GM18519 (cell line): ENCODE results near the gene IL1RAPL1.

ENCODE experiments used
- ATAC-seq: cut with Tn5 transposase; IDR thresholded peaks from one replicate; pipeline ENCODE4 v1.9.1; 2021; ENCODE audit warnings: mild to moderate bottlenecking, moderate library complexity; ENCODE audit not compliant: unreplicated experiment, low FRiP score

The IL1RAPL1 gene

DNA sequence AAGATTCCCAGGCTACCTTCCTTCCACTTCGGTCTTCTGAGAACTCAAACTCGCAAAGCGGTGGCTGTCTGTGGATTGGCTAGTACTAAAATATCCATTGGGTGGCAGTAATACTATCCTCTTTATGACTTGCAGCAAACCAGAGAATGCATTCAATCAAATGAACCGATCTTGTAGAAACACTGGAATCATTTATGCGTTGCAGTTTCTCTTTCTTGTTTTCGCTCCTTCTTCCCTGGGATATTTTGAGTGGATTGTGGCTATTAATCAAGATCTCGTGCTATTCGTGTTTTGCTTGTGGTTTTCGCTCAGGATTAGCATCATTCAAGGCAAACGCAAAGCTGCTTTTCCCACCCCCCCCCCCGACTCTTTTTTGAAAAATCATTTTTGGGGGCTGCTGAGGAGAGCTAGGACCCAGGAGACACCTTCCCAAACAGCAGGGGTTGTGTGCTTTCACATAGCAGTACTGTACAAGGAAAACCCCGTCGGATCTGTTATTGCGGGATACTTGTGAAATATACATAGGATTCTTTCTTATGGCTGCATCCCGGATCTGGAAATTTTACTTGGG, at the start of gene IL1RAPL1:
TSS of gene IL1RAPL1 (plus strand) at position 466 of the 571 bp plus-strand sequence.
- no peak for ATAC-seq

DNA sequence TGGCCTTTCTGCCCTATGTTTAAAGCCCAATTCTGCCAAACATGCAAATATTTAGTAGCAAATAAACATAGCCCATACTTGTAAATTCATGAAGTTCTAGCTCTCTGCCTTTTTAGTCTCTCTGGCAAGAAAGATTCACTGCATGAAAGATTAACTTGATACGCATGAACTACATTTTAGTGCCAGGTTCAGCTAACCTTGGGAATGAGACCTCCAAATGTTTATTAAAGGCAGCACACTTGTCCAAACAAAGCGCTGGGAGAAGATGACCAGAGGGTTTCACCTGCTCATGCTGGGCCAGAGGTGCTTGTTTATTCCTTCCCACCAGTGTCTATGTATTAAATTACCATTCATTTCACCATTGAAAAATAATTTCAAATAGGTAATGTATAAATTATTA, 44.5 kb upstream of the IL1RAPL1 start:
- no peak for ATAC-seq

DNA sequence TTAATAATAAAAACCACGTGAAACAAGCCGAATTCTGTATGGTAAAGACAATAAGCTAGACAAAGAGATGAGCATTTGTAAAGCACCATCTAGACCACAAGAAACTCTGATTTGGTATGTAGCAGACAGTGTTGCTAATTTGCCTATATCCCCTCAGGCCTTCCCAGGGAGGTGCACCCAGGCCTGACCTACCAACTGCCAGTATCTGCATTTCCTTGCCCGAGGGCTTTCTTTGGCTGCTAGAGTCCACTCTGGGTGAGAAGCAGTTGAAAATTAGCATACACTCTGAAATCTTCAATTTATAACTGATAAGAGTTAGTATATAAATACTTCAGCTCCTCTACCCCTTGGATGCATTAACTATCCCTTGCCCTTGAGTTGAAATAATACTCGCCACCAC, 37.4 kb upstream of the IL1RAPL1 start:
- no peak for ATAC-seq

DNA sequence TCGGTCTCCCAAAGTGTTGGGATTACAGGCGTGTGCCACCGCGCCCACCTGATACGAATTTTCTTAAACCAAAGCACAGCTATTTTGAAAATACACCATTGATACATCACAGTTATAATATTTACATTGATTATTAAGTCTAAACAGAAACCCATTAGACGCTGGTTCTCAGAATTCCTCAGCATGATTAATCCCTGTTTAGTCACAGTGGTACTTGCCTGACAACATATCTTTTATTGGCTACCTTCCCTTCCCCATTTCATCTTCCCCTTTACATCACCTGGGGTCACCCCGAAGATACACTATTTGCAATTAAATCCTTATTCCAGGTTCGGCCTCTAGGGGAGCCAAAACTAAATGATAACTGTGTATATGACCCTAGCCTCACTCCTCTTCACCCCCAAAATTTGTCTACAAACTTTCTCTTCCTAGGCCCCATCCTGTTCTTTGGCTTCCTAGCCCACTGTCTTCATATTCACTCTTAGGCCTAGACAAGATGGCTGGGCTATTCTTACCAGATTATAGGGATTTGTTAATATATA, 36.8 kb upstream of the IL1RAPL1 start:
- ATAC-seq: no peak

DNA sequence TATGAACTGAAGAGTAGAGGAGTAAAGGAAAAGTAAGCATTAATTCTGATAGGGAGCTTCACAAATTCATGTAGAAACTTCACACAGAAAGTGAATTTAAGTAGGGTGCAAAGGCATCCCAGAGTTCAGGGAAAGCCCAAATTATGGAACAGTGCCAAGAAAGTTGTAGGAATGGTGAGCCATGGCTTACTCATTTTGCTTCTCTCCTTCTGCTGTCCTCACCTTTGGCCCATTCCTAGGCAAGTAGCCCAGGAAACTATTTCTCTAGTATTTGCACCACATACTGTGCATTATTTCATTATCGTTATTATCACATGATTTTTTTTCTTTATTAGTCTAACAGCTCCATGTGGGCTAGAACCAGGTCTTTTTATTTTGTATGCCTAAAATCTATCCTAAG, 34.9 kb upstream of the IL1RAPL1 start:
- no peak for ATAC-seq

DNA sequence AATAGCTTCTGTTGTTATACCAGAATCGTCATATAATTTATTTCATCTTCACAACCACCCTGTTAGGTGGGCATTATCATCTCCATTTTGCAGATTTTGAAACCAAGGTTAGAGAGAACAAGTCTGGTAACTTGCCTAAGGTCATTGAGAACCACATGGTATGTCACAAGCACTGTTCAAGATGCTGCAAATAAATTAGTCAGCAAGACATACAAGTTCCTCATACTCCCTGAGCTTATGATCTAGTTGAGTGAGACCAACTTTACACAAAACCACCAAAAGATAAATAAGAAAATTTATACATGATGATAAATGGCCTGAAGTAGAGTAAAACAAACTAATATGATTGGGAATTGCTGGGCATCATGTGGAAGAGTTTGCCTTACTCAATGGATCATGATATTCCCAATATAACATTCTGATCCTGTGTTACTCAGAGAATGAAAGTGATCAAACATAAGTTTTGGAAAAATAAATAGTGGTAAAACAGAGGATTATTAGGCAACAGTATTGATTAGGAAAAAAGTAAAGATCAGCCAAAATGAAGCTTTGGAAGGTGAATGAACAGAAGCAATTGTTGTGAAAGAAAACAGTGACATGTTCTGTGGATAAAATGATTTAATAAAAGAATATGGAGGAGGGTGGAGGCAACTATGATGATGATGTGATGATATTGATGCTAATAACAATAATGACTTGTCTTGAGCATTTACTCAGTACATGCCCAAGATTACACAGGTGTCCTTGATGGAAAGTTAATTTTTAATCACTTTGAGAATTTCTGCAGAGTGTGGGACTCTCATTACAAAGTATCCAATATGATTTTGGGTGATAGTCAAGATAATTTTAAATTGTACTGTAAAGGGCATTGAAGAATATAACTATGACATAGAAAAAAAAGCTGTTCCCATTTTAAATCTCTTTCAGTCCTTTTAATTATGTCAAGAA, 34.1 kb upstream of the IL1RAPL1 start:
- no peak for ATAC-seq

DNA sequence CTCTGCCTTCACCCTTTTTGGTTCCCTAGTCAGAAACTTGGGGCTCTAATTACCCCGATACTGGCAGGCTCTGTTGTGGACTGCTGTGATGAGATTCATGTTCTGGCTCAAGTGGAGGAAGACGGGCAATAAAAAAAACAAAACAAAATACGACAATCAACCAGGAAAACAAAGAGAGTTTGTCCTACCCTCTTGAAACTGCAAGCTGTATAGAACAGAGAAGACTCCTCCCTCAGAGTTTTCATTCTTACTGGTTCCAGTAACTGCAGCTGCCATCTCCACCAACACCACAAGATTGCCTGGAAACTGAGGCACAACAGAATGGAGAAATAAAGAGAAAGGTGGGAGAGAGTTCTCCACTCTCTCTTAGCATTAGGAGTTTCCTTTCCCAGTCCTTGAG, 11.1 kb upstream of the IL1RAPL1 start:
- no peak for ATAC-seq

DNA sequence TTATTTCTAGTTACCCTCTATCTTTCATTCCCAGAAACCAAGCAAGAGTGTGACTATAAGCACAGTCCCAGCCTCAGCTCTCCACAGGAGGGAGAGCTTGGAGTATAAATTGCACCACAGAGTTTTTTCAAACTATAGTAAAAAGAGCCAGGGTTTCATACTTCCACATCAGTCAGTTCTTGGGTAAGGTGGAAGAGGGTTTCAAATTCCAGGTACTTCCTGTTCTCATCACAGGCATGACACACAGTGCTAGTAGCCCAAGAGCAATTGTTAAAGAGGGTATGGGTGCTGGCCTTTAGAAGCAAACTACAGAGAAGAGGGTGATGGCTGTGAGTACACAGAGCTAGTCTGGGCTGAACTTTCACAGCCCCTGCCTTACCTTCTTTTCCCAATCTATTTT, 5.7 kb upstream of the IL1RAPL1 start:
- no peak for ATAC-seq

DNA sequence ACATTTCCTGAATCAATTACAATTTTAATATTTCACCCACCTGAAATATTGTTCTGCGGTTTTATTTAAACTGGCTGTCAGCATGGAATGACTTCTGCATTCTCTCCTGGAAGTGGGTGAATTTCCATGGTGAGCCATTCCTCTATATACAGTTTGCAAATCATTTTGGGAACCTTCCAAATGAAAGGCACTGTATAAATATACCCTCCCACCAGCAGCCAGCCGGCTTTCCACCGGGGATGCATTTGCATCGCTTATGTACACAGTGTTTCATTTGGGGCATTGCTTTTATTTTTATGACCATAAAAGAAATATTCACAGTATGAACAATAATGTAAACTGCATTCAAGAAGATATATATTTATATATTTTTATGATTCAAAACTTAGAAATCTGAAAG, 4.7 kb upstream of the IL1RAPL1 start:
- ATAC-seq: no peak

DNA sequence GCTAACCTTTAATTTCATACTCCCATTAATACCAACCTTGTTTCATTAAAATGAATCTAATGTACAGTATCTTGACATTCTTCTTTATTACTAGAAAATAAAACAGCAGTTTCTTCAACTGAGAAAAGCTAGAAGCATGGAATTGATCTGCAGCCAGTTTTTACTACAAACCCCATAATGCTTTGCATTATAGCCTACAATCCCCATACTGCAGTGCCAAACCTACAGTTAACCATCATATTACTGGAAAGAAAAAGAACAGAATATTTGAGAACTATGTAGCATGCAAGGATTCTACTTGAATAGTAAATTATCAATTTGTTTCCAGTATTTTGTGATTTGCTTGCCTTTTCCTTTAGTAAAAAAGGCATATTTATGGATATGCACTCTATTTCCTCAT, 3.2 kb upstream of the IL1RAPL1 start:
- no peak for ATAC-seq

DNA sequence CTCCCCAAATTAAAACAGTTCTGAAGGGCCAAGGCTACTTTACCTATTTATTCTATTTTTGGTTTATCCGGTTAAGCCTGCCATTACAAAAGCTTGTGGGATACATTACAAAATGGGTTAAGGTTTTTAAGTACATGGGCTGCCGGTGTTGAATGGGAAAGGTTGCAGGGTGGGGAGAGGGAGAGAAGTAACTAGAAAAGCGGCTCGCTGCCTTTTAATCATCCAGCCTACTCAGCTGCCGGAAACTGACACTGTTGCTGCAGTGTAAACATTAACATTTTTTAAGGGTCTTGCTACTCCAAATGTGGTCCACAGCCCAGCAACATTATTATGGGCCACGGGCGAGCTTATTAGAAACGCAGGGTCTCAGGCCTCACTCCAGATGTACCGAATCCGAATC, 1.5 kb upstream of the IL1RAPL1 start:
- no peak for ATAC-seq

DNA sequence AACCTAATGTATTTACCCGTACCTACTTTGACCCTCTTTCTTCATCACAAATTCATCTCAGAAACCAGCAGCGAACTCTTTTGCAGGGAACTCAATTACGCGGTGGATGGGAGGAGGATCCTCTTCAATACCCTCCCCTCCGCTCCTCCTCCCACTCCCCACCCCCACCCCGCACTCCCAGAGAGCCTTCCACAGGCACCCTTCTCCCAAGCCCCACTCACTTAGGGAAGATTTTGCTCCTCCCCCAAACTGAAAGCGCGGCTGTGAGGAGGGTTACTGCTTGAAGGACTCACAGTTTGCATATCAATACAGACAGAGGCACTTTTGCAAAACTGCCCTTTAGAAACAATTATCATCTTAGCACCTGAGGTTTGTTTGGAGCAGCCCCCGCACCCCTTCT, 960 bp upstream of the IL1RAPL1 start:
- ATAC-seq: no peak

DNA sequence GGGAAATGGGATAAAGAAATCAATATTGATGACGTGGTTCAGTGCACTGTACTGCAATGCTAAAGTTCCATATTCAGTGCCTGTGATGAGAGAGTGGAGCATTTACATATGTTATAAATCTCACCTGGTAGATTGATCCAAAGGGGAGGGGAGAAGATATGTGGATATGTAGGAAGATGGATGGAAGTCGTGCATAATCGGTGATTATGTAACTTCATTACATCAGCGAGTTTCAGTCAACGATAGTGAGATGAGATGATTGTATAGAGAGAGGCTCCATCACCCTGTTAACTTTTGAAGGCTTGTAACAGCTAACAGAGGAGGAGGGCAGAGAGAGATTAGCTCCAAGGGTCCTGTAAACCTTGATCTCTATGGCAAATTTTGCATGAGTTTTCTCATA, 1.8 kb downstream of the IL1RAPL1 start:
- no peak for ATAC-seq

DNA sequence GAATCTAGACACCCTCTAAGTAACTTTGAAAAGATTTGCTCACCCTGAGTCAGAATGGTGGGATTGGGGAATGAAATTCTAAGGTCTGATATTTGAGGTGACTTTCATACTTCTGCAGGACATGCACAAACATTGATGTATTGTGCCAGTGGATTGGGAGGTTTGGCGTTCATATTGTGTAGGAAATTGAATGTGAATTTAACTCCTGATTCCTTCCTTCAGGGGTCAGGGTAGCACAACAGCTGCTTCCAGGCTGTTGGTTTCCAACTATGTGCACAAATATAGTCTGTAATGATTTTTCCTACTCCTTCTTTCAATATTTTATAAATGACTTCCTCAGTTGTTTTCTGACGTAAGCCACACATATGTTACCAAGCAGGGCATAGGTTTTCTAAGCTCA, 3.1 kb downstream of the IL1RAPL1 start:
- ATAC-seq: no peak

DNA sequence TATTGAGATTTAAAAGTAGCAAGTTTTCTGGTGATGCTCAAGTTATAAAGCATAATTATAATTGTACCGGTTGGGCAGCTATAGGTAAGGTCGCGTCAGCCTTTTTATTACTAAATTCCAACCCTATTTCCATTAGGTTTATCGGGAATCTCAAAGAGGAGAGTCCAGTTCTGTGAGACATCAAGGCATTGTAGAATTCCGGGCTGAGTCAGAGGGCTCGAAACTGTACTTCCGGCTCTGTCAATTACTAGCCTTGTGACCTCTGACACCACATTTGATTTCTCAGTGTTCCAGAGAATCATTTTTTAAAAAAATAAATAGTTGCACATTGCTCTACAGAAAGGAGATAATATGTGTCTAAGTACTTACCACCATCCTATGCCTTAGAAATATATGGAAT, 4.3 kb downstream of the IL1RAPL1 start:
- ATAC-seq: no peak

DNA sequence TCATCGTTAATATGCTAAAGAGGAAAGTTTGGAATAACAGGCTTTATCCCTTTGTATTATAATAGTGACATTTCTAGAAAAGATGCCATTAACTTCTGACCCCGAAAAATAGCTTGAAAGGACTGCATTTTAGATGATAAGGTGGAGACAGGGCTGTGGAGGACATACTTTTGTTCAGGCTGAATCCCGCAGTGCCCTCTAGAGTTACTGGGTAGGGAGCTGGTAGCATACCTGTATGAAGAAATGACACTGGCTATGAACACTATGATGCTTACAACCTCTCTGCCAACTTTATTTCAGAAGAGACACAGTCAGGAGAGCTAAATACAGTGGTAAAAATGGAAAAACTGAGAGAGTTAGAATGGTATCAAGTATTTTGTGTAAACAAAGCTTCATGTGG, 8.1 kb downstream of the IL1RAPL1 start:
- ATAC-seq: no peak

DNA sequence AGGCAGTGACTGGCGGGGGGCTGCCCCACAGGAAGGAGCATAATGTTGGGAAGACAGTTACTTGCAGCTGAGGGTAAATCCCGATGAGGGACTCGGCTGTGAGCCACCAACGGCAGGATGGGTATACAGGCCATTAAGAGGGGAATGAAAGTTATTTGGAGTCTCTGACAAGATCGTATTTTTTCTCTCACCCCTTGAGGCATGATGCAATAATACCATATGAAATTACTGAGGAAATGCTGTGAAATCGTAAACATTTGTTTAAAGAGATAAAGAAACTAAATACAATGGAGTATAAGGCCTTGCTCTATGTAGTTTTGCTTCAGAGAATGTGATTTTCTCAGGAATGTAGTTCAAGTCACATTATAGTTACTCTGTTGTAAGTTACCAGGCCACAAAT, 12.7 kb downstream of the IL1RAPL1 start:
- no peak for ATAC-seq

DNA sequence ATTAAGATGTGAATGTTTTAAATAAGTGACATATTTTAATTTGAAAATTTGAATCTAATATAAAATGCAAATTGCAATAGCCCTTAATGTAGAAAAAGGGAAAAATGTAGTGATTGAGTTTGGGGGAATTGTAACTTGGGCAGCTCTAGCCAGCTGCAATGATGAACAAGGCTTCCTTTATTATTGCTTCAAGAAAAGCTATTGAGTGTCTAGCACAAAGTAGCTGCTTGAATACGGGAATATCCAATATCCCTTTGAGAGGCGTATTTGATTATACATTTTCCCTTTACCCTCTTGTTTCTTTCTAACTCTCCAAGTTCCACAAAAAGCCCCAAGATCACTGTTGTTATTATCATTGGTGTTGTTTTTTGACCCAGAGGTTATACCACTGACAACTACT, 21.8 kb downstream of the IL1RAPL1 start:
- ATAC-seq: no peak

DNA sequence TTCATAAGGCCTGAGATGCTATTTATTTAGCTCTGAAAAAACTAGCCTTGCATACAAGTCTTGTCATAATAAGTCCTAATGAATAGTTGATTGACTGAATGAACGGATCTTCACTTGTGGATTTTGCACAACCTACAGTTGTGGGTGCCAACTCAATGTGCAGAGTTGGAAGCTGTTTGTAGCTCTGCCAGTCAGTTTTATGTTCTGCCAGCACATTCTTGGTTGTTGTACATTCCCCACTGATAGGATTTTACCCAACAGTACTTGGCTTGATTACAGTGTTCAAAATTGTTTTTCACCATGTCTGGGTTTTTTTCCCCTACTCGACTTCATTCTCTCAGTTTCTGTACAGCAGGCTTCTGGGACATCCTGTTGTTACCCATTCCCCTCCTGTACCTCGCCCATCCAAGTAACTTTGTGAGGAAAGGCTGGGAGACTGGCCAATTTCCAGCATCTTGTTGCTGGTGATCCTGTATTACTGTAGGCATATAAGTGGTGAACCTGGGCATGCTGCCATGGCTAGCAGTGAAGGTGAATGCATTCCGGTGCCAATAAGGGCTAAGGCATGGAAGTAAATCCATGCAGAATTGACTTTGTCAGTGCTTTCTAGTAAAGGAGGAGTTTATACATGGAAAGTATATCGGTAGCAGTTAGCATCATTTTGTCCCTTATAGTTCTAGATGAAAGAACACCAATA, 22.8 kb downstream of the IL1RAPL1 start:
- no peak for ATAC-seq

DNA sequence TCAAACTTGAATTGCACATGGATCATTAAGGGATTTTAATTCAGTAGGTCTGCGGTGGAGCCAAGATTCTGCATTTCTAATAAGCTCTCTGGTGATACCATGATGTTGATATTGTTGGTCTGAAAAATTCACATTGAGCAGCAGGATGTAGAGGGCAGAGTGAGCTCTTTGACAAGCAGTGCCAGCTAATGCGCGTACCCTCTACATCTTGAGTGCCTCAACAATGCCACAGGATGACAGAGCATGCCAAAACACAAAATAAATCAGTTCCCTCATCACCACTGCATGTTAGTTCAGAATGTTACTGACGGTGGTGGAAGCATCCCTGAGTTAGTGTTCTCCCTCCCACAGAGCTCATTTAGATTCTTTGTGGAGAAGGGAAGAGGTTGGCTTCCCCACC, 23.5 kb downstream of the IL1RAPL1 start:
- no peak for ATAC-seq

DNA sequence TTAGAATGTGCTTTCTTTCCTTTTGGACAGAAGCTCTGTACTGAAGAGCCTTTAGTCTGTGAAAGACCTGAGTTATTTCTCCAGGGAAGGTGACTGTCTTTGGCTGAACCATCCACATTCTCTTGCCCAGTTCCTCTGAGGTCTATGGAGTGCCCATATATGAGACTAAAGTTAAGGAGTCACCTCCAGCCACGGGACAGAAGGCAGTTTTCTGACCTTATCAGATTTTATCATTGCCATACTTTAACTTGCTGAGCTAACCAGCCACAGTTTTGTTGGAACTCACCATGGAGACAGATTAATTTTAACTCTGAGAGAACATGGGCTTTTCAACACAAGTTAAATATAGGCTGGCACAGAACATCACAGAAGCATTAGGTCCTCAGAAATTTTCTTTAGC, 26.3 kb downstream of the IL1RAPL1 start:
- no peak for ATAC-seq
